A549 (cell line): Measurements from ENCODE around the gene LRRC3. TPM values are rescaled to one million over a fixed set of nuclear protein-coding genes. Genes with fewer than 3 reads are reported as not detected.

ENCODE experiments used
- ATAC-seq, 2 experiments: fragments of 200-7000 bp in 1 of 2; fragments of >200 bp in 1 of 2; cut with Nextera tagmentation in 1 of 2; cut with Tn5 transposase in 1 of 2; 3 replicates each; pipeline versions ENCODE4 v1.8.0 to v1.9.1; 2018 to 2020; ENCODE audit warnings: mild to moderate bottlenecking in 1 of 2, moderate library complexity in 1 of 2
- CTCF ChIA-PET: fragments of 300-600 bp; sonication (Branson Sonifier 250); formaldehyde crosslinking; extraction: SDS; loops from one replicate; lab custom pipeline; 2021; ENCODE audit warnings: antibody characterized with exemption, inconsistent platforms; lab: Yijun Ruan, JAX
- POLR2A ChIA-PET: fragments of 350-600 bp; formaldehyde crosslinking; extraction: SDS; loops from one replicate; lab custom pipeline; 2021; ENCODE audit warnings: antibody characterized with exemption, inconsistent platforms; lab: Yijun Ruan, JAX
- DNase-seq, 2 experiments: peaks; one replicate each; pipeline versions ENCODE4 v3.0.0 to v3.0.0-alpha.2; 2011 to 2016; ENCODE audit warnings: low read depth in 1 of 2, low spot score in 1 of 2
- FAIRE-seq: peaks from 2 replicates; lab custom pipeline; 2011; peaks lifted over from hg19 to GRCh38; lab: Jason Lieb, UNC
- H3K27ac ChIP-seq, 2 experiments: fragments of >200 bp; sonication (Bioruptor Twin); formaldehyde crosslinking; 3 replicates each; pipeline ENCODE4 v1.5.1; 2016 to 2017
- H3K4me1 ChIP-seq: fragments of >200 bp; sonication (Bioruptor Twin); formaldehyde crosslinking; 3 replicates; pipeline ENCODE4 v1.6.1; 2016
- H3K4me2 ChIP-seq: fragments of >200 bp; sonication (Bioruptor Twin); formaldehyde crosslinking; 3 replicates; pipeline ENCODE4 v1.6.1; 2016
- H3K4me3 ChIP-seq: fragments of >200 bp; sonication (Bioruptor Twin); formaldehyde crosslinking; 3 replicates; pipeline ENCODE4 v1.5.1; 2016
- H3K9me3 ChIP-seq: fragments of >200 bp; sonication (Bioruptor Twin); formaldehyde crosslinking; 3 replicates; pipeline ENCODE4 v1.6.1; 2016
- ATOH8 ChIP-seq: fragments of 250-450 bp; sonication (Bioruptor Pico); IDR thresholded peaks from 2 replicates; pipeline ENCODE4 v1.5.0; 2020; ENCODE audit warnings: low read depth, mild to moderate bottlenecking, moderate library complexity
- BHLHE40 ChIP-seq: IDR thresholded peaks from 2 replicates; pipeline ENCODE4 v1.6.1; 2012; ENCODE audit warnings: low read depth, low read length, inconsistent platforms
- CBX2 ChIP-seq: fragments of 200-600 bp; sonication (generic); IDR thresholded peaks from 2 replicates; pipeline ENCODE4 v1.6.1; 2016; ENCODE audit warnings: low read depth, mild to moderate bottlenecking, borderline replicate concordance
- CBX8 ChIP-seq: fragments of 200-600 bp; sonication (generic); IDR thresholded peaks from 2 replicates; pipeline ENCODE4 v1.6.1; 2016
- CTCF ChIP-seq: fragments of >200 bp; sonication (Bioruptor Twin); formaldehyde crosslinking; IDR thresholded peaks from 3 replicates; pipeline ENCODE4 v1.5.1; 2016
- EHMT2 ChIP-seq: fragments of 200-600 bp; sonication (generic); IDR thresholded peaks from 2 replicates; pipeline ENCODE4 v1.6.1; 2016; ENCODE audit warnings: antibody characterized with exemption, low read depth, mild to moderate bottlenecking, moderate library complexity
- ESRRA ChIP-seq: fragments of 150-350 bp; IDR thresholded peaks from 2 replicates; pipeline ENCODE4 v1.6.1; 2014; ENCODE audit warnings: mild to moderate bottlenecking, low read length, borderline replicate concordance
- GATA3 ChIP-seq: IDR thresholded peaks from 2 replicates; pipeline ENCODE4 v1.6.1; 2012; ENCODE audit warnings: borderline replicate concordance
- HDAC2 ChIP-seq: fragments of 200-600 bp; sonication (generic); IDR thresholded peaks from 2 replicates; pipeline ENCODE4 v1.6.1; 2016
- HES2 ChIP-seq: fragments of >200 bp; sonication (Bioruptor Twin); formaldehyde crosslinking; IDR thresholded peaks from 2 replicates; pipeline ENCODE4 v1.6.1; 2016
- HMGXB4 ChIP-seq: fragments of 250-450 bp; sonication (Bioruptor Pico); IDR thresholded peaks from 2 replicates; pipeline ENCODE4 v1.5.0; 2021; ENCODE audit warnings: mild to moderate bottlenecking, moderate library complexity, borderline replicate concordance
- HOXA7 ChIP-seq: fragments of 250-450 bp; sonication (Bioruptor Pico); IDR thresholded peaks from 2 replicates; pipeline ENCODE4 v1.5.0; 2020; ENCODE audit warnings: mild to moderate bottlenecking, moderate library complexity
- HOXB13 ChIP-seq: fragments of 250-450 bp; sonication (Bioruptor Pico); IDR thresholded peaks from 2 replicates; pipeline ENCODE4 v1.5.0; 2020; ENCODE audit warnings: low read depth, mild to moderate bottlenecking, moderate library complexity
- HOXB5 ChIP-seq: fragments of 250-450 bp; sonication (Bioruptor Pico); IDR thresholded peaks from 2 replicates; pipeline ENCODE4 v1.5.0; 2020; ENCODE audit warnings: mild to moderate bottlenecking, moderate library complexity
- KDM1A ChIP-seq: fragments of 200-600 bp; sonication (generic); IDR thresholded peaks from 2 replicates; pipeline ENCODE4 v1.6.1; 2016; ENCODE audit warnings: low read depth, mild to moderate bottlenecking
- KDM5A ChIP-seq: fragments of 200-600 bp; sonication (generic); IDR thresholded peaks from 2 replicates; pipeline ENCODE4 v1.6.1; 2016; ENCODE audit warnings: antibody characterized with exemption, mild to moderate bottlenecking
- MAX ChIP-seq: IDR thresholded peaks from 2 replicates; pipeline ENCODE4 v1.6.1; 2012
- MYC ChIP-seq: IDR thresholded peaks from 2 replicates; pipeline ENCODE4 v1.6.1; 2012; ENCODE audit warnings: mild to moderate bottlenecking, inconsistent platforms, low read length, improper control_type of control experiment, borderline replicate concordance
- NFE2L2 ChIP-seq: fragments of 150-350 bp; conservative IDR thresholded peaks from 2 replicates; pipeline ENCODE4 v1.6.1; 2014; ENCODE audit warnings: low read length
- NPAS2 ChIP-seq: fragments of 250-450 bp; sonication (Bioruptor Pico); IDR thresholded peaks from 2 replicates; pipeline ENCODE4 v1.8.0; 2022; ENCODE audit warnings: mild to moderate bottlenecking, moderate library complexity, borderline replicate concordance
- PBX3 ChIP-seq: IDR thresholded peaks from 2 replicates; pipeline ENCODE4 v1.6.1; 2012
- PHF8 ChIP-seq: fragments of 200-600 bp; sonication (generic); IDR thresholded peaks from 2 replicates; pipeline ENCODE4 v1.6.1; 2016; ENCODE audit warnings: low read depth, mild to moderate bottlenecking, antibody characterized with exemption, moderate library complexity, borderline replicate concordance
- POLR2A ChIP-seq: IDR thresholded peaks from 2 replicates; pipeline ENCODE4 v1.6.1; 2012; ENCODE audit warnings: mild to moderate bottlenecking, low read length
- POLR2AphosphoS2 ChIP-seq: conservative IDR thresholded peaks from 2 replicates; pipeline ENCODE4 v1.6.1; 2012; ENCODE audit warnings: low read length, improper control_type of control experiment, inconsistent platforms
- RCOR1 ChIP-seq: fragments of 150-350 bp; IDR thresholded peaks from 2 replicates; pipeline ENCODE4 v1.6.1; 2014; ENCODE audit warnings: antibody characterized with exemption, low read length, low read depth
- RNF2 ChIP-seq: fragments of 200-600 bp; sonication (generic); IDR thresholded peaks from 2 replicates; pipeline ENCODE4 v1.6.1; 2016; ENCODE audit warnings: low read depth, mild to moderate bottlenecking, antibody characterized with exemption, moderate library complexity, borderline replicate concordance
- USF2 ChIP-seq: fragments of 450-650 bp; IDR thresholded peaks from 2 replicates; pipeline ENCODE4 v1.6.1; 2014; ENCODE audit warnings: antibody characterized with exemption
- ZFP36 ChIP-seq: fragments of 450-650 bp; IDR thresholded peaks from 2 replicates; pipeline ENCODE4 v1.6.1; 2014; ENCODE audit warnings: borderline replicate concordance; ENCODE audit not compliant: partially characterized antibody
- ZNF302 ChIP-seq: fragments of 250-450 bp; sonication (Bioruptor Pico); IDR thresholded peaks from 2 replicates; pipeline ENCODE4 v1.9.0; 2021; ENCODE audit warnings: inconsistent platforms, mild to moderate bottlenecking, moderate library complexity
- ZSCAN20 ChIP-seq: fragments of 250-450 bp; sonication (Bioruptor Pico); IDR thresholded peaks from 2 replicates; pipeline ENCODE4 v1.8.0; 2022; ENCODE audit warnings: mild to moderate bottlenecking, moderate library complexity
- WGBS: methylation state at CpG from one replicate; pipeline ENCODE4 v1.1.6; 2017; ENCODE audit errors: missing lambda C conversion rate; 5-methylcytosine and 5-hydroxymethylcytosine counted together
- polyA plus RNA-seq, 4 experiments: library from polyadenylated mRNA; depleted of rRNA in 3 of 4; stranded (reverse); fragments of >200 nt; fragmentation: RNase III in 1 of 4; extraction: RNeasy Plus Mini Kit Qiagen cat#74134 plus additional on column Dnase treatment in 1 of 4; gene quantifications; 2 replicates in 3 of 4; 3 replicates in 1 of 4; pipeline ENCODE4 v1.2.3, GENCODE V29; 2011 to 2017

The LRRC3 gene
- polyA plus RNA-seq, 2 of the 4 experiments (the other 2 are of a cell fraction): 0.59 to 1.1 TPM

- CTCF ChIA-PET: no interaction called here
- POLR2A ChIA-PET: no interaction called here
- no peaks in the 10 kb centered on the region for H3K4me1 ChIP-seq
- H3K4me2 ChIP-seq: no peak overlapping the region
- no peaks in the 10 kb centered on the region for H3K9me3 ChIP-seq
- no peak overlapping the region for H3K4me3 ChIP-seq
- no peak overlapping the region for H3K27ac ChIP-seq
- FAIRE-seq (no peak), ATAC-seq (no peak), DNase-seq (no peak)
- WGBS: 86% methylated on average over 12 of the region's 34 CpGs
- TF ChIP-seq KDM1A (no peak), POLR2AphosphoS2 (no peak), MAX (no peak), POLR2A (no peak), CBX8 (no peak), ESRRA (no peak), ZNF302 (no peak), HES2 (no peak), GATA3 (no peak), NFE2L2 (no peak), HOXB13 (CRISPR knock-in tag) (no peak), MYC (no peak), ZFP36 (no peak), ZSCAN20 (CRISPR knock-in tag) (no peak), RNF2 (no peak), ATOH8 (CRISPR knock-in tag) (no peak)
Measured at GRCh38 chr21:44438531-44439210, 16.6 kb upstream of the LRRC3 start.

GRCh38 chr21:44439211-44439600, 16.1 kb upstream of the LRRC3 start:
- CTCF ChIA-PET: no interaction called here
- Histone ChIP-seq H3K4me1 (no peaks in the 10 kb centered on the region), H3K4me2 (no peak overlapping the region), H3K9me3 (no peaks in the 10 kb centered on the region), H3K4me3 (no peak overlapping the region), H3K27ac (no peak overlapping the region)
- ATAC-seq: no peak
- POLR2A ChIA-PET: no interaction called here
- DNase-seq: no peak
- 50% methylated on average over 8 of the region's 11 CpGs for WGBS
- TF ChIP-seq POLR2A: no peak
- TF ChIP-seq ZSCAN20 (CRISPR knock-in tag): no peak
- TF ChIP-seq HDAC2: no peak
- no peak for TF ChIP-seq HMGXB4
- no peak for TF ChIP-seq HOXA7 (CRISPR knock-in tag)
- TF ChIP-seq USF2: no peak
- no peak for TF ChIP-seq NPAS2 (CRISPR knock-in tag)
- TF ChIP-seq HOXB5: no peak
- TF ChIP-seq PBX3: no peak
- no peak for TF ChIP-seq GATA3
- no peak for TF ChIP-seq PHF8
- no peak for TF ChIP-seq EHMT2
- no peak for TF ChIP-seq RCOR1
- no peak for TF ChIP-seq MYC
- no peak for TF ChIP-seq KDM5A
- no peak for TF ChIP-seq BHLHE40
- no peak for TF ChIP-seq CBX2
- TF ChIP-seq CTCF: no peak
- FAIRE-seq: no peak
